HG03159 (cell line): ENCODE results near the gene ATP5PD.

Experiments
- ATAC-seq: cut with Tn5 transposase; IDR thresholded peaks from one replicate; pipeline ENCODE4 v1.9.1; 2021; ENCODE audit warnings: mild to moderate bottlenecking, moderate library complexity; ENCODE audit not compliant: unreplicated experiment

ATP5PD gene

DNA sequence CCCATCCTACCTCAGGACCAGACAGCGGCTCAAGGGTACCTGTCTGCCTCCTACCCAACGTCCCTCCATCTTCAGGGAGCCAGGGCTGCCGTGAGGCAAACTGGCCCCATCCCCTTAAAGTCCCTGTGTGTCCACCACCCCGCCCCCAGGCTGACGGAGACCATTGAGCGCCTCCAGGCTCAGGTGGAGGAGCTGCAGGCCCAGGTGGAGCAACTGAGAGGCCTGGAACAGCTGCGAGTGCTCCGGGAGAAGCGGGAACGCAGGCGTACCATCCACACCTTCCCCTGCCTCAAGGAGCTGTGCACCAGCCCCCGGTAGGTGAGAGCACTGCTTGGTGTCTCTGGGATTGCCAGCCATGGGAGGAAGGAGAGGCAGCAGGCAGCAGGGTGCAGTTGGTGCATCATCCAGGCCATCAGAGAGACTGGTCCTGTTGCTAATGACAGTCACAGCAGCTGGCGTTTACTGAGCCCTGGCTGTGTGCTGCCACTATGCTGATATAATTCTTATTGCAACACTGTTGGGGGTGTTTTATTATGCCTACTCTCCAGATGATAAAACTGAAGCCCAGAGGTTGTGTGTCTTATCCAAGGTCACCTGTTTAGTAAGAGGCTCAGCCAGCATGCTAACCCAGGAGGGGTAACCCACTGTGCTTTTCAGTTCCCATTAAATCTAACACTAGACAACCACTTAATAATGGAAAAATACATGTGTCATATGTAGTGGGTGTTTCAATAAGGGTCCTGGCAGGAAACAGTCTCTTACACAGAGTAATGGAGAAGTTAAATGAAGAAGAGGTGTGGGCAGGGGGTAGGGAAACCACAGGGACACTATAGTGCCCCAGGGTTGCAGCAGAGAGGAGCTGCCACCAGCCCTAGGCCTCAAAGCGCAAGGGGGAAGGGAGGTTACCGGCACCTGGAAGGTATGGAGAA lies 44.6 kb downstream of the ATP5PD start:
- no peak for ATAC-seq

GRCh38 chr17:74999523-74999922 lies 47.2 kb downstream of the ATP5PD start:
- no peak for ATAC-seq

DNA sequence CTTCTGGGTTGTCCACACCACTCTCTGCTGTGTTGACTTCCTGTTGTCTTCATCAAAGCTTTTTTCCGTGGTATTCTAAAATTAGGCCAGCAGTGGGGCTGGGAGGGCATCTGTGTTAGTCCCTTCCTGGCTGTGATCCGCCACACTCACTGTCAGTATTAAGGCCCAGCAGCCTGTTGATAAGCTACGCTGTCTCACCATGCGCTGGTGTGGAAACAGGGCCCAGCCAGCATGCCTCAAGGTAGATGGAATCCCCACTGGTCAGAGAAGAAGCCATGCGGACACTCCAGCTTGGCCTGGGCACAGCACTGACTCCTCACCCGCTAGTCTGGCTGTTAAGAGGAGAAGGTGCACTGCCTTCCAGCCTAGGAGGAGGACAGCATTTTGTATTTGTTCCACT lies 48.0 kb downstream of the ATP5PD start:
- no peak for ATAC-seq

GRCh38 chr17:74995847-74996246 lies 50.9 kb downstream of the ATP5PD start:
- ATAC-seq, result no peak

DNA sequence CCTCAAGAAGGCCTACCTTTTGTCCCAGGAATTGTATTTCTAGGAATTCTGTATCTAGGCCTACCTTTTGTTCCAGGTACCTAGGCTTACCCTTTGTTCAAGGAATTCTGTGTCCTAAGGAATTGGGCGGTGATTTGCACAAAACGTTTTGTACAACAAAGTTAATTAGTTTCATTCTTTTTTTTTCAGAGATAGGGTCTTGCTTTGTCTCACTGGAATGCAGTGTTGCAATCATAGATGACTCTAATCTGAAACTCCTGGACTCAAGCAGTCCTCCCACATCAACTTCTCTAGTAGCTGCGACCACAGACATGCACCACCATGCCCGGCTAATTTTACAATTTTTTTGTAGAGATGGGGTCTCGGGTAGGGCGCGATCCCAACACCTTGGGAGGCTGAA lies 52.3 kb downstream of the ATP5PD start:
- no peak for ATAC-seq

DNA sequence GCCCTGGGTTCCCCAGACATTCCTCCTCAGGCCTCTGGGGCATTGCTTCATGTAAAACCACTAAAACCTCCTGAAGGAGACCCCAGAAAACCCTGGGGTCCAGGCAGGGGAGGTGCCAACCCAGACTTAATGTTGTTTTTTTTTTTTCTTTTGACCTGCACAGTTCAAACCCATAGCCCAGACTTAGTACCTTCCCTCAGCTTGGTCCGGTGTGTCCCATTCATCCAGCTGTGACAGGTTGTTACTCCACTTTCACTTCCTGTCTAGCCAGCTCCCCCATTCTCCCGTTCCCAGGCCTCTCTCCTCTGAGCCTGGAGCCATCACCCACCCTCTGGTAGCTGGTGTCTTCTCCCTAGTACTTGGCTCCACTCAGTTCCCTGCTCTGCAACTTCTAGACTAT lies 54.5 kb downstream of the ATP5PD start:
- ATAC-seq, result no peak

- no peak for ATAC-seq
Measured at GRCh38 chr17:74990581-74991105, 56.1 kb downstream of the ATP5PD start.
